ENCODE results near the gene ZP1.

The ZP1 gene

GRCh38 chr11:60921777-60922335 is 54.5 kb downstream of the ZP1 start:
- no peak for DNase-seq (ENCODE audit: low spot score)
- peaks cover 11% of the 10 kb centered on the region for H3K4me1 Mint-ChIP-seq (ENCODE audit: low read depth)
- peaks cover 21% of the 10 kb centered on the region for H3K27me3 Mint-ChIP-seq (ENCODE audit: low read depth)
- H3K36me3 Mint-ChIP-seq (ENCODE audit: low read depth) = peaks cover 25% of the 10 kb centered on the region
- H3K4me3 Mint-ChIP-seq = no peak overlapping the region
- no peaks in the 10 kb centered on the region for H3K9me3 Mint-ChIP-seq
- no peak overlapping the region for H3K27ac Mint-ChIP-seq

GRCh38 chr11:60922906-60923305 is 55.6 kb downstream of the ZP1 start:
- Mint-ChIP-seq H3K4me1 (ENCODE audit: low read depth) (peaks cover 6% of the 10 kb centered on the region), H3K36me3 (ENCODE audit: low read depth) (peaks cover 22% of the 10 kb centered on the region), H3K27me3 (ENCODE audit: low read depth) (peaks cover 26% of the 10 kb centered on the region), H3K9me3 (no peaks in the 10 kb centered on the region), H3K27ac (no peak overlapping the region), H3K4me3 (no peak overlapping the region)
- DNase-seq (ENCODE audit: low spot score) = no peak

- Mint-ChIP-seq H3K36me3 (ENCODE audit: low read depth) (peaks cover 22% of the 10 kb centered on the region), H3K9me3 (no peaks in the 10 kb centered on the region), H3K4me1 (ENCODE audit: low read depth) (peaks cover 6% of the 10 kb centered on the region), H3K27me3 (ENCODE audit: low read depth) (peaks cover 26% of the 10 kb centered on the region), H3K4me3 (peak overlapping the region; percentile 54), H3K27ac (no peak overlapping the region)
- DNase-seq (ENCODE audit: low spot score) = no peak
Observed at GRCh38 chr11:60923326-60923725, 56.0 kb downstream of the ZP1 start.

- H3K4me3 Mint-ChIP-seq = peak overlapping the region; percentile 49
- H3K9me3 Mint-ChIP-seq = no peaks in the 10 kb centered on the region
- no peak overlapping the region for H3K27ac Mint-ChIP-seq
- DNase-seq (ENCODE audit: low spot score) = no peak
- peaks cover 4% of the 10 kb centered on the region for H3K4me1 Mint-ChIP-seq (ENCODE audit: low read depth)
- H3K36me3 Mint-ChIP-seq (ENCODE audit: low read depth) = peaks cover 22% of the 10 kb centered on the region
- H3K27me3 Mint-ChIP-seq (ENCODE audit: low read depth) = peaks cover 26% of the 10 kb centered on the region
Observed at GRCh38 chr11:60923800-60924109, 56.4 kb downstream of the ZP1 start.

GRCh38 chr11:60924110-60924905 is 57.0 kb downstream of the ZP1 start, which contains the start of gene TMEM132A:
Gene TMEM132A (plus strand): TSS chr11:60924460. CDS start chr11:60924634, 174 bp downstream.
- H3K27me3 Mint-ChIP-seq (ENCODE audit: low read depth) = peaks cover 28% of the 10 kb centered on the region
- H3K4me3 Mint-ChIP-seq = peak within 1 kb of the TSS; percentile 59
- no peak within 1 kb of the TSS for H3K27ac Mint-ChIP-seq

More at GRCh38 chr11:60924110-60924905, 57.0 kb downstream of the ZP1 start, which contains the start of gene TMEM132A:
- Mint-ChIP-seq H3K9me3 (no peaks in the 10 kb centered on the region), H3K4me1 (ENCODE audit: low read depth) (peaks cover 4% of the 10 kb centered on the region), H3K36me3 (ENCODE audit: low read depth) (peaks cover 22% of the 10 kb centered on the region)
- no peak for DNase-seq (ENCODE audit: low spot score)
